MM.1S (cell line): ENCODE results near the gene AMIGO1.

Source experiments
- DNase-seq: peaks from one replicate; pipeline ENCODE4 v3.0.0-alpha.2; 2015
- H2AFZ ChIP-seq: fragments of 300-600 bp; sonication (generic); 2 replicates; pipeline ENCODE4 v1.6.0; 2016; ENCODE audit warnings: antibody characterized with exemption, low read length
- H3F3A ChIP-seq: fragments of 300-600 bp; sonication (generic); 2 replicates; pipeline ENCODE4 v1.6.1; 2016; ENCODE audit warnings: mild to moderate bottlenecking, antibody characterized with exemption, low read length, moderate library complexity, mixed read lengths; ENCODE audit not compliant: insufficient read depth
- H3K27ac ChIP-seq: fragments of 300-600 bp; sonication (generic); 2 replicates; pipeline ENCODE4 v1.5.1; 2016; ENCODE audit warnings: mild to moderate bottlenecking, low read length
- H3K27me3 ChIP-seq: fragments of 300-600 bp; sonication (generic); replicated peaks from 2 replicates; pipeline ENCODE4 v1.6.0; 2016; ENCODE audit warnings: low read length; ENCODE audit not compliant: insufficient read depth
- H3K36me3 ChIP-seq: fragments of 300-600 bp; sonication (generic); replicated peaks from 2 replicates; pipeline ENCODE4 v1.6.1; 2016; ENCODE audit warnings: mild to moderate bottlenecking, low read length, mixed read lengths; ENCODE audit not compliant: insufficient read depth
- H3K4me1 ChIP-seq: fragments of 300-600 bp; sonication (generic); 2 replicates; pipeline ENCODE4 v1.6.1; 2016; ENCODE audit warnings: low read length, mixed read lengths
- H3K4me2 ChIP-seq: fragments of 300-600 bp; sonication (generic); 2 replicates; pipeline ENCODE4 v1.6.0; 2016; ENCODE audit warnings: low read depth, low read length
- H3K4me3 ChIP-seq: fragments of 300-600 bp; sonication (generic); 2 replicates; pipeline ENCODE4 v1.5.1; 2016; ENCODE audit warnings: low read length, mixed read lengths
- H3K79me2 ChIP-seq: fragments of 300-600 bp; sonication (generic); 2 replicates; pipeline ENCODE4 v1.6.1; 2016; ENCODE audit warnings: mixed run types, low read length, mixed read lengths
- H3K9ac ChIP-seq: fragments of 300-600 bp; sonication (generic); 2 replicates; pipeline ENCODE4 v1.6.1; 2016; ENCODE audit warnings: low read length, mixed read lengths
- H3K9me2 ChIP-seq: fragments of 300-600 bp; sonication (generic); replicated peaks from 2 replicates; pipeline ENCODE4 v1.6.1; 2016; ENCODE audit warnings: mild to moderate bottlenecking, low read length, mixed read lengths; ENCODE audit not compliant: insufficient read depth
- H3K9me3 ChIP-seq: fragments of 300-600 bp; sonication (generic); replicated peaks from 2 replicates; pipeline ENCODE4 v1.6.1; 2016; ENCODE audit warnings: mild to moderate bottlenecking, low read length, mixed read lengths; ENCODE audit not compliant: insufficient read depth
- H4K20me1 ChIP-seq: fragments of 300-600 bp; sonication (generic); 2 replicates; pipeline ENCODE4 v1.6.1; 2016; ENCODE audit warnings: mild to moderate bottlenecking, low read length, moderate library complexity, mixed read lengths; ENCODE audit not compliant: insufficient read depth
- CTCF ChIP-seq: fragments of 300-600 bp; sonication (generic); IDR thresholded peaks from 2 replicates; pipeline ENCODE4 v1.5.1; 2016; ENCODE audit warnings: antibody characterized with exemption, low read length, mixed read lengths
- EZH2 ChIP-seq: fragments of 300-600 bp; sonication (generic); optimal IDR thresholded peaks from 2 replicates; pipeline ENCODE3; 2017; ENCODE audit warnings: low read depth, mild to moderate bottlenecking, antibody characterized with exemption, low read length, mixed read lengths
- EZH2phosphoT487 ChIP-seq: fragments of 300-600 bp; sonication (generic); IDR thresholded peaks from 2 replicates; pipeline ENCODE4 v1.6.1; 2018; ENCODE audit warnings: antibody characterized with exemption, low read length

Gene AMIGO1

GRCh38 chr1:109503935-109504334 lies 5.6 kb downstream of the AMIGO1 start:
- H3K4me3 ChIP-seq = no peak overlapping the region
- no peaks in the 10 kb centered on the region for H3K36me3 ChIP-seq
- H4K20me1 ChIP-seq = no peaks in the 10 kb centered on the region
- no peaks in the 10 kb centered on the region for H3K9me2 ChIP-seq
- H2AFZ ChIP-seq = no peak overlapping the region
- no peak for DNase-seq
- TF ChIP-seq EZH2 (no peak), CTCF (no peak), EZH2phosphoT487 (no peak)
- H3K4me1 ChIP-seq = no peaks in the 10 kb centered on the region
- no peak overlapping the region for H3K4me2 ChIP-seq
- H3K27ac ChIP-seq = no peak overlapping the region
- H3K9me3 ChIP-seq = no peaks in the 10 kb centered on the region
- no peaks in the 10 kb centered on the region for H3K79me2 ChIP-seq
- no peaks in the 10 kb centered on the region for H3K27me3 ChIP-seq
- no peaks in the 10 kb centered on the region for H3F3A ChIP-seq
- no peak overlapping the region for H3K9ac ChIP-seq

GRCh38 chr1:109502364-109502851 lies 7.1 kb downstream of the AMIGO1 start:
- no peak overlapping the region for H3K4me3 ChIP-seq
- no peaks in the 10 kb centered on the region for H3K79me2 ChIP-seq
- no peaks in the 10 kb centered on the region for H3K9me3 ChIP-seq
- H3K9ac ChIP-seq = no peak overlapping the region
- H3F3A ChIP-seq = no peaks in the 10 kb centered on the region
- DNase-seq = no peak
- no peak overlapping the region for H2AFZ ChIP-seq
- H3K27me3 ChIP-seq = no peaks in the 10 kb centered on the region
- H3K36me3 ChIP-seq = no peaks in the 10 kb centered on the region
- H4K20me1 ChIP-seq = no peaks in the 10 kb centered on the region
- TF ChIP-seq EZH2phosphoT487 (no peak), EZH2 (no peak), CTCF (no peak)
- H3K27ac ChIP-seq = no peak overlapping the region
- H3K4me2 ChIP-seq = no peak overlapping the region
- no peaks in the 10 kb centered on the region for H3K4me1 ChIP-seq
- H3K9me2 ChIP-seq = no peaks in the 10 kb centered on the region

- no peak overlapping the region for H3K27ac ChIP-seq
- no peak overlapping the region for H3K4me3 ChIP-seq
- no peaks in the 10 kb centered on the region for H3K4me1 ChIP-seq
- DNase-seq = no peak
- no peaks in the 10 kb centered on the region for H3K9me3 ChIP-seq
- no peaks in the 10 kb centered on the region for H3F3A ChIP-seq
- H2AFZ ChIP-seq = no peak overlapping the region
- no peak overlapping the region for H3K4me2 ChIP-seq
- no peaks in the 10 kb centered on the region for H3K79me2 ChIP-seq
- no peaks in the 10 kb centered on the region for H4K20me1 ChIP-seq
- H3K9ac ChIP-seq = no peak overlapping the region
- H3K27me3 ChIP-seq = no peaks in the 10 kb centered on the region
- TF ChIP-seq EZH2 (no peak), CTCF (no peak), EZH2phosphoT487 (no peak)
- H3K9me2 ChIP-seq = no peaks in the 10 kb centered on the region
- no peaks in the 10 kb centered on the region for H3K36me3 ChIP-seq
Observed at GRCh38 chr1:109501644-109502363, 7.7 kb downstream of the AMIGO1 start.
